ENCODE data around the gene TRIL.

The TRIL gene

DNA sequence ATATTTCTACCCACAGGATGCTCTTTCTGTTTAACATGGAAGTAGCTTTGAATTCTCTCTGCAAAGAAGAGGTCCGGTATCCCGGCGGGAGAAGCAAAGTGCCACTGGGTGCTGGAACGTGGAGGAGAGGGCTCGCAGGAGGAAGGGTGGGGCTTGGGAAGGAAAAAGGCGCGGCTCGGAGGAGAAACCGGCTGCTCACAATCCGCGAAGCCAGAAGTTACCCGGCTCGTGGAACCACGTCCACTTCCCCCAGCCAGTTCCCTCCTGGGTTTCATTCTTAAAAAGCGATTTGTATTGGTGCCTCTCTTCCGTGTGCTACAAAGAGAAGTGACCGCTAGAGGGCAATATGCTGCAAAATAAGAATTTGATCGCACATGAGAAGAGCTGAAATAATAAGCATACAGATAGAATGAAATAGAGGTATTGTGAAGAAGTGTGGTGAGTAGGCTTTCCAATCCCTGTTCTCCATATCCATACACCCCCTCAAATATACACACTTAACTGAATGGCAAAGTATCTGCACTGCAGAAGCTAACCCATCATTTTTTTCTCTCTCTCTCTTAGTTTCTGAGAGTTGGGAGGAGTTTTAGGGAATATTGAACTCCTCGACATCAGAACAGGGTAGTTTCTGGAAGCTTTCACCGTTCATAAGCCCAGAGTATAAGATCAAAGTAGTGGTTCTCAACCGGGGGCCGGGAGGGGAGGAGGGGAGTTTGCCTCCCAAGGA, 31.1 kb downstream of the TRIL start (continued):
- TF ChIP-seq, protein P1, sequence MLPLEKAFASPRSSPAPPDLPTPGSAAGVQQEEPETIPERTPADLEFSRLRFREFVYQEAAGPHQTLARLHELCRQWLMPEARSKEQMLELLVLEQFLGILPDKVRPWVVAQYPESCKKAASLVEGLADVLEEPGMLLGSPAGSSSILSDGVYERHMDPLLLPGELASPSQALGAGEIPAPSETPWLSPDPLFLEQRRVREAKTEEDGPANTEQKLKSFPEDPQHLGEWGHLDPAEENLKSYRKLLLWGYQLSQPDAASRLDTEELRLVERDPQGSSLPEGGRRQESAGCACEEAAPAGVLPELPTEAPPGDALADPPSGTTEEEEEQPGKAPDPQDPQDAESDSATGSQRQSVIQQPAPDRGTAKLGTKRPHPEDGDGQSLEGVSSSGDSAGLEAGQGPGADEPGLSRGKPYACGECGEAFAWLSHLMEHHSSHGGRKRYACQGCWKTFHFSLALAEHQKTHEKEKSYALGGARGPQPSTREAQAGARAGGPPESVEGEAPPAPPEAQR (tag by site-specific recombination; IDR thresholded peaks at IDR 0.05), result no peak
- TF ChIP-seq ZNF366 (tag by site-specific recombination; conservative IDR thresholded peaks at IDR 0.05), result 0 out of 2 replicates have a peak, but pooled peaks have one; percentile 29

DNA sequence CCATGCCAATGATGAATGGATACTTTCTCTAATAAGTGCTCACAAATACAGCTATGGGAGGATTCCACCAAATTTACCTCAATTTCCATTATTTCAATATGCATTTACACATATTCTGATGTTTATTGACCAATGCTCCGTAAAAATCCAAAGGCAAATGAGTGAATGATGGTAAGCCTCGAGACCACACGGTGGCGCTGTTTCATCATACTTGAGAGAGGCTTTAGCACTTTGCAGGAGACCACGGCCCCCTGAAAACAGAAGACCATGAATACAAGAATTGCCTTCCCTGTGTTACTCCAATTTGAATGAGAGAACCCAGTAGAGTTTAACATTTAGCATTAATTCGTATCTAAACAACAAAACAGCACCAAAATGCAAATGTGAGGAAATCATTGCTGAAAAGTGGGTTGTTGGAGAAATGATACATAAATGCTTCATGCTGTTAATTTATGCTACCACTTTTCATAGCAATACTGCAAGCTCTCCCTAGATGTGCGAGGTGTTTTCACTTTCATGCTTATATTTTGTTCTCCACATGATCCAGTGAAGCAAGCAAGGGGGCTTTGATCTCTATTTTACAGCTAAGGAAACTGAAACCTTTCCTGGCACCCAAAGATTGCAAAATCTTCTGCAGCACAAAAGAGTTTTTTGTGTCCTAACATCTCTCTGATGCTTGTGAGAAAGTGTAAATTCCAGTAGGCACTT, 35.4 kb downstream of the TRIL start:
- TF ChIP-seq ZNF654 (tag by site-specific recombination; IDR thresholded peaks at IDR 0.05; ENCODE audit: low read depth) (peak; percentile 86), GLIS1 (tag by site-specific recombination; IDR thresholded peaks at IDR 0.05) (peak; percentile 50), ZNF658 (tag by site-specific recombination; IDR thresholded peaks at IDR 0.05) (no peak), PRDM1 (tag by site-specific recombination; IDR thresholded peaks at IDR 0.05) (0 out of 2 replicates have a peak, but pooled peaks have one; percentile 55), ZNF394 (tag by site-specific recombination; IDR thresholded peaks at IDR 0.05; ENCODE audit: borderline replicate concordance) (0 out of 2 replicates have a peak, but pooled peaks have one; percentile 16), ZBTB20 (tag by site-specific recombination; IDR thresholded peaks at IDR 0.05) (0 out of 2 replicates have a peak, but pooled peaks have one; percentile 2)
- TF ChIP-seq, protein P2, sequence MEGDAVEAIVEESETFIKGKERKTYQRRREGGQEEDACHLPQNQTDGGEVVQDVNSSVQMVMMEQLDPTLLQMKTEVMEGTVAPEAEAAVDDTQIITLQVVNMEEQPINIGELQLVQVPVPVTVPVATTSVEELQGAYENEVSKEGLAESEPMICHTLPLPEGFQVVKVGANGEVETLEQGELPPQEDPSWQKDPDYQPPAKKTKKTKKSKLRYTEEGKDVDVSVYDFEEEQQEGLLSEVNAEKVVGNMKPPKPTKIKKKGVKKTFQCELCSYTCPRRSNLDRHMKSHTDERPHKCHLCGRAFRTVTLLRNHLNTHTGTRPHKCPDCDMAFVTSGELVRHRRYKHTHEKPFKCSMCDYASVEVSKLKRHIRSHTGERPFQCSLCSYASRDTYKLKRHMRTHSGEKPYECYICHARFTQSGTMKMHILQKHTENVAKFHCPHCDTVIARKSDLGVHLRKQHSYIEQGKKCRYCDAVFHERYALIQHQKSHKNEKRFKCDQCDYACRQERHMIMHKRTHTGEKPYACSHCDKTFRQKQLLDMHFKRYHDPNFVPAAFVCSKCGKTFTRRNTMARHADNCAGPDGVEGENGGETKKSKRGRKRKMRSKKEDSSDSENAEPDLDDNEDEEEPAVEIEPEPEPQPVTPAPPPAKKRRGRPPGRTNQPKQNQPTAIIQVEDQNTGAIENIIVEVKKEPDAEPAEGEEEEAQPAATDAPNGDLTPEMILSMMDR (tag by site-specific recombination; IDR thresholded peaks at IDR 0.05), result peak; percentile 55; the same call in 1 of the 2 replicates
- TF ChIP-seq, protein P3, sequence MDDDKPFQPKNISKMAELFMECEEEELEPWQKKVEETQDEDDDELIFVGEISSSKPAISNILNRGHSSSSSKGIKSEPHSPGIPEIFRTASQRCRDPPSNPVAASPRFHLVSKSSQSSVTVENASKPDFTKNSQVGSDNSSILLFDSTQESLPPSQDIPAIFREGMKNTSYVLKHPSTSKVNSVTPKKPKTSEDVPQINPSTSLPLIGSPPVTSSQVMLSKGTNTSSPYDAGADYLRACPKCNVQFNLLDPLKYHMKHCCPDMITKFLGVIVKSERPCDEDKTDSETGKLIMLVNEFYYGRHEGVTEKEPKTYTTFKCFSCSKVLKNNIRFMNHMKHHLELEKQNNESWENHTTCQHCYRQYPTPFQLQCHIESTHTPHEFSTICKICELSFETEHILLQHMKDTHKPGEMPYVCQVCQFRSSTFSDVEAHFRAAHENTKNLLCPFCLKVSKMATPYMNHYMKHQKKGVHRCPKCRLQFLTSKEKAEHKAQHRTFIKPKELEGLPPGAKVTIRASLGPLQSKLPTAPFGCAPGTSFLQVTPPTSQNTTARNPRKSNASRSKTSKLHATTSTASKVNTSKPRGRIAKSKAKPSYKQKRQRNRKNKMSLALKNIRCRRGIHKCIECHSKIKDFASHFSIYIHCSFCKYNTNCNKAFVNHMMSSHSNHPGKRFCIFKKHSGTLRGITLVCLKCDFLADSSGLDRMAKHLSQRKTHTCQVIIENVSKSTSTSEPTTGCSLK (tag by site-specific recombination; IDR thresholded peaks at IDR 0.05), result no peak
- ChIA-PET POLR2A (no interaction called here), CTCF (interaction anchor here (0.6 to 9.9 kb wide), 57 partner anchors 9 to 1153 kb away, joined by 3 to 210 read pairs (median 4); partner anchors contain the start of gene TRIL)
- no peaks in the 10 kb centered on the region for H3K36me3 ChIP-seq (ENCODE audit: control insufficient read depth in 2 of 2, insufficient read depth in 1 of 2, low read length in 2 of 2)
- no peak overlapping the region for H3K4me3 ChIP-seq (ENCODE audit: low read depth, low read length)
- no peaks in the 10 kb centered on the region for H3K9me3 ChIP-seq (ENCODE audit: control insufficient read depth, insufficient read depth, low read depth, low read length)
- H3K27ac ChIP-seq (ENCODE audit: extremely low read depth, low read depth, low read length), result no peak overlapping the region
- H3K4me1 ChIP-seq (ENCODE audit: control insufficient read depth, insufficient read depth, low read length), result no peaks in the 10 kb centered on the region; the same call in 1 of the 2 replicates

DNA sequence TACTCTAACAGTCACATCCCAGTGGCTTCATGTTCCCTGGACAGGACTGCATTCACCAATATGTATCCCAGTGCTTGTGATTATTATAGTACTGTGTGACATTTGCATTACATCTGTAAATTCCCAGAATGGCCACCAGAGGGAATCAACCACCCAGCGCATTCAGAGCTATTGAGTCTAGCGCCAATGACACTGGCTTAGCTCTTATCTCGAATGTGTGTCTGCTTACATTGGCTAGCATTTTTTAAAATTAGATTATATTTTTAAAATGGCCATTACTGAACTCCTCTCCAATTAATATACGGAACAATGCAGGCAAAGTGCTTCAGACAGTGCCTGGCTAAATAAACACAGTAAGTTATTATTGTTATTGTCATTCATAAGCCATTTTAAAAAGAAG, 36.3 kb downstream of the TRIL start:
- CTCF ChIA-PET, result interaction anchor here (0.6 to 9.9 kb wide), 69 partner anchors 10 to 1154 kb away, joined by 3 to 210 read pairs (median 4); partner anchors contain the start of gene TRIL
- H3K9me3 ChIP-seq (ENCODE audit: control insufficient read depth, insufficient read depth, low read depth, low read length), result no peaks in the 10 kb centered on the region
- no peaks in the 10 kb centered on the region for H3K36me3 ChIP-seq (ENCODE audit: control insufficient read depth in 2 of 2, insufficient read depth in 1 of 2, low read length in 2 of 2)
- POLR2A ChIA-PET, result no interaction called here
- H3K27ac ChIP-seq (ENCODE audit: extremely low read depth, low read depth, low read length), result no peak overlapping the region
- no peak overlapping the region for H3K4me3 ChIP-seq (ENCODE audit: low read depth, low read length)
- H3K4me1 ChIP-seq (ENCODE audit: control insufficient read depth, insufficient read depth, low read length), result no peaks in the 10 kb centered on the region; the same call in 1 of the 2 replicates
- TF ChIP-seq ZNF654 (tag by site-specific recombination; IDR thresholded peaks at IDR 0.05; ENCODE audit: low read depth) (peak; percentile 59), ZFP41 (tag by site-specific recombination; IDR thresholded peaks at IDR 0.05; ENCODE audit: borderline replicate concordance) (no peak)
- TF ChIP-seq, protein P2 (tag by site-specific recombination; IDR thresholded peaks at IDR 0.05), result 0 out of 2 replicates have a peak, but pooled peaks have one; percentile 33

Data from HEK293 (cell line).